HG03159 (cell line): Measurements from ENCODE around the gene FCRL2.

ENCODE experiments used
- ATAC-seq: cut with Tn5 transposase; IDR thresholded peaks from one replicate; pipeline ENCODE4 v1.9.1; 2021; ENCODE audit warnings: mild to moderate bottlenecking, moderate library complexity; ENCODE audit not compliant: unreplicated experiment

The FCRL2 gene

GRCh38 chr1:157776971-157777391, at the start of gene FCRL2:
Gene FCRL2, minus strand, starts transcription at chr1:157777132. Its CDS starts 59 bp downstream, at chr1:157777073.
- peak; percentile 60 for ATAC-seq

- no peak for ATAC-seq
Observed at GRCh38 chr1:157820299-157820698, 43.4 kb upstream of the FCRL2 start.

- ATAC-seq, result no peak
Observed at GRCh38 chr1:157819896-157820295, 43.0 kb upstream of the FCRL2 start, which contains the start of gene FCRL1. Gene FCRL1, minus strand, starts transcription at chr1:157820120. Its CDS starts 83 bp downstream, at chr1:157820037.

- ATAC-seq, result no peak
Observed at GRCh38 chr1:157819215-157819614, 42.3 kb upstream of the FCRL2 start.

- no peak for ATAC-seq
Observed at GRCh38 chr1:157813269-157813668, 36.3 kb upstream of the FCRL2 start.

- peak; percentile 94 for ATAC-seq
Observed at GRCh38 chr1:157806431-157807149, 29.7 kb upstream of the FCRL2 start.

- no peak for ATAC-seq
Observed at GRCh38 chr1:157803851-157804250, 26.9 kb upstream of the FCRL2 start.

GRCh38 chr1:157799996-157800395, 23.1 kb upstream of the FCRL2 start:
- ATAC-seq, result no peak

- ATAC-seq, result no peak
Observed at GRCh38 chr1:157798211-157798610, 21.3 kb upstream of the FCRL2 start.

GRCh38 chr1:157785248-157785647, 8.3 kb upstream of the FCRL2 start:
- no peak for ATAC-seq

GRCh38 chr1:157784801-157785200, 7.9 kb upstream of the FCRL2 start:
- no peak for ATAC-seq

- ATAC-seq, result no peak
Observed at GRCh38 chr1:157782931-157783330, 6.0 kb upstream of the FCRL2 start.

GRCh38 chr1:157781048-157781447, 4.1 kb upstream of the FCRL2 start:
- peak; percentile 52 for ATAC-seq

- ATAC-seq, result no peak
Observed at GRCh38 chr1:157775101-157775870, 1.6 kb downstream of the FCRL2 start.

- ATAC-seq, result no peak
Observed at GRCh38 chr1:157774412-157774811, 2.5 kb downstream of the FCRL2 start.

GRCh38 chr1:157773493-157774350, 3.2 kb downstream of the FCRL2 start:
- peak; percentile 65 for ATAC-seq

GRCh38 chr1:157771661-157772425, 5.1 kb downstream of the FCRL2 start:
- no peak for ATAC-seq

GRCh38 chr1:157770442-157771043, 6.4 kb downstream of the FCRL2 start:
- no peak for ATAC-seq

GRCh38 chr1:157766792-157767191, 10.1 kb downstream of the FCRL2 start:
- ATAC-seq, result no peak

GRCh38 chr1:157758018-157758417, 18.9 kb downstream of the FCRL2 start:
- ATAC-seq, result no peak
